GM21619 (cell line): ENCODE results near the gene EFNA3.

Source experiments
- ATAC-seq: cut with Tn5 transposase; IDR thresholded peaks from one replicate; pipeline ENCODE4 v1.9.1; 2021; ENCODE audit not compliant: unreplicated experiment

EFNA3 gene, protein sequence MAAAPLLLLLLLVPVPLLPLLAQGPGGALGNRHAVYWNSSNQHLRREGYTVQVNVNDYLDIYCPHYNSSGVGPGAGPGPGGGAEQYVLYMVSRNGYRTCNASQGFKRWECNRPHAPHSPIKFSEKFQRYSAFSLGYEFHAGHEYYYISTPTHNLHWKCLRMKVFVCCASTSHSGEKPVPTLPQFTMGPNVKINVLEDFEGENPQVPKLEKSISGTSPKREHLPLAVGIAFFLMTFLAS

DNA sequence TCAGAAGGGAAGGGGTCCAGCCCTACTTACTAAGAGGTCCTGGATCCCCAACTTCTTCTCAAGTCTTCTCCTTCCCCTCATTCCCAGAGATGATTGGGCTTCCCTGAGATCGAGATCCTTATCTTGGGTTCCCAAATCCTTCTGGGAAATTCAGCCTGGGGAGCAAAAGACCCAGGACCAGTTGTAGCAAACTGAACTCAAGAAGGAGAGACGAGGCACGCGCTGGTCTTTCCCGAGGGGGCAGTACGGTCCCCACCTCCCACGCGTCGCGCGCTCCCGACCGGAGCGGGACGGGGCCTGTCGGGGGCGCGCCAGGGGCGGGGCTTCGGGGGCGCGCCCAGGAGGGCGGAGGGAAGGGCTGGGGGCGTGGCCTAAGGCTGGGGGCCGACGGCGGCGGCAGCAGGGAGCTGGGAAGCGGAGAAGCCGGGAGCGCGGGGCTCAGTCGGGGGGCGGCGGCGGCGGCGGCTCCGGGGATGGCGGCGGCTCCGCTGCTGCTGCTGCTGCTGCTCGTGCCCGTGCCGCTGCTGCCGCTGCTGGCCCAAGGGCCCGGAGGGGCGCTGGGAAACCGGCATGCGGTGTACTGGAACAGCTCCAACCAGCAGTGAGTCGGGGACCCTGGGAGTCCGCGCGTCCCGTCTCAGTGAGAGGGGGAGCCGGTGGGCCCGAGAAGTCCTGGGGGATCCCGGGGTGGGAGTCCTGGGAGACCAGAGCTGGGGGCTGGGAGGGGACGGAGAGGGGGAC lies at the start of gene EFNA3:
EFNA3 (plus strand) TSS at position 369 of the 741 bp plus-strand sequence; CDS start at position 474, 105 bp downstream.
- no peak for ATAC-seq

DNA sequence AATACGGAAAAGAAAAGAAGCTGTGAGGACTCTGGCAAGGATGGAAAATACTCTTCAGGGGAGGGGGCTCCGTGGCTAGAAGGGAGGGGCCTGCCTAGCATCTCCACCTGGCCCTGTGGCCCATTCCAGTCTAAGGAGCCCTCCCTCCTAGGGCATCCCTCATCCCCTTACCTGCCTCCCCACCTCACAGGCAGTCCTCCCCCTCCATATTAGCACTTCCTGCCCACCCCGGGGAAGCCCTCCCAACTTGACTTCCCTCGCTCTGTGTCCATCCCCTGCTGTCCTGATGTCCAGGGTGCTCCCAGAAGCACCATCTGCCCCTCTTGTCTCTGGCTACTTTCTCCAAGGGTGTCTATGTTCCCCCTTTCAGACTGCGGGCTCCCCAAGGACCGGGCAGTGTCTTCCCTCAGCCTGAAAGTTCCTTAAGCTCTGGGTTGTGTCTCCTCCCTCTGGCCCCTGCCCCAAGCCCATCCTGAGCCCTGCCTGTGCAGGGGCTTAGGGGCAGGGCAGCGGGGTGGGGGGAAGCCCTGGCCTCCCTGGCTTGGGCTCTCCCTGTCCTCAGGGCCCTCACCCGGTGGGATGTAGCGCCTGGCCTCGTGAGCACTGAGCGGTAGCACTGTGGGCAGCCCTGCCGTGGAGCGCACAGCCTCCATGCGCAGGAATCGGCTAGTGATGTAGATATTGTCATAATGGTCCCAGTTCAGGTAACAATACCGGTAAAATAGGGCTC lies 49.0 kb upstream of the EFNA3 start:
- no peak for ATAC-seq

DNA sequence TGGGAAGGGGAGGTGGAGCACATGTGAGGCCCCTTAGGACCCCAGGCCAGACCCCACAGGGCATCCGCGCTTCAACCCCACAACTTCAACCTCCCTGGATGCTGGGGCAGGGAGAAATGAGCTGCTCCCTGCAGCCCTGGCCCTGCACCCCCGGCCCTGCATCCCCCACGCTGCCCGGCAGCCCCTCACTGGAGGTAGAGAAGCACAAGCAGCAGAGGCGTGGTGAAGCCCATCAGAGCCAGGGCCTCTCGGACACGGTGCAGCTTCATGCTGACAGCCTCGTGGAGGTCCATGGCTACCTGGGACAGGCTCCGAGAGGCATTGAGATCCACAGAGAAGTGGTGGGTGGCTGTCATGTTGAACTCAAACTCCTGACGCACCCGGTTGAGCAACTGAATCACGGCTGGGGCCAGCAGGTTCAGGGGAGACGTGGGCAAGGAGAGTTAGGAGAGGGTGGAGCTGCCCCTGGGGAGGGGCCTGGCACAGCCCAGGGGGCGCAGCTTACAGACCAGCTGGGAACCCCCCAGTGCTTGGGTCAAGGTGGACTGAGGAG lies 48.3 kb upstream of the EFNA3 start:
- ATAC-seq: no peak

DNA sequence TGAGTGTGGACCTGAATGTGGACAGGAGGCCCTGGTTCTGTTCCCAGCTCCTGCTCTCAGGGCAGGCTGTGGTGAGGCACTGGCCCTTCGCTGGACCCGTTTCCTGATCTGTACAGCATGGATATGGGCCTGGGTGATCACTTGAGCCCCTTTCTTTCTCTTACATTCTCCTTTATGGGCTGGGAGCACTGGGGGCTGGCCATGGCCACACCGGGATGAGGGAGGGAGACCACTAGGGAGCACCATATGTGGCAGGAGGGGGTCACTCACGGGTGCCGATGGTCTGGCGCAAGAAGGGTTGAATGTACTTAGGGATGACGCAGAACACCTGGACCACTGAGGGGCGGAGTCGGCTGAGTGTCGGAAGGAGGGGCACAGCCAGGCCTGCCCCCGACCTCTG lies 47.7 kb upstream of the EFNA3 start:
- no peak for ATAC-seq

DNA sequence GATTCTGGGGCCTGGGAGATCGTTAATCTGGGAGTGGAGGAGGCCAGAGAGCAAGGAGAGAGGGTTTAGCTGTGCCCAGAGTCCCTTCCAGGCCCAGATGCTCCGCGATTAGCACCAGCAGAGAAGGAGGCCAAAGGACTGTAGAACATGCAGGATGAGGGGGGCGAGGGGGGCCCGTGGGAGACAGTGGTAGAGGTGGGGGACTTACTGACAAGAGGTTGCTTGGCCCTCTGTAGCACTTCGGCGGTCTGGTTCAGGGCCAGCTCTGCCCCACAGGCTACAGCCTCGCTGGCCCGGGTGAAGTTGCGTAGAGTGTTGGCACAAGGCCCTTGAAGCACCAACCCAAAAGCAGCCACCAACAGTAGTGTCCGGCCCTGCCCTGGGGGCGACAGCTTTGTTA lies 45.8 kb upstream of the EFNA3 start:
- ATAC-seq: no peak

DNA sequence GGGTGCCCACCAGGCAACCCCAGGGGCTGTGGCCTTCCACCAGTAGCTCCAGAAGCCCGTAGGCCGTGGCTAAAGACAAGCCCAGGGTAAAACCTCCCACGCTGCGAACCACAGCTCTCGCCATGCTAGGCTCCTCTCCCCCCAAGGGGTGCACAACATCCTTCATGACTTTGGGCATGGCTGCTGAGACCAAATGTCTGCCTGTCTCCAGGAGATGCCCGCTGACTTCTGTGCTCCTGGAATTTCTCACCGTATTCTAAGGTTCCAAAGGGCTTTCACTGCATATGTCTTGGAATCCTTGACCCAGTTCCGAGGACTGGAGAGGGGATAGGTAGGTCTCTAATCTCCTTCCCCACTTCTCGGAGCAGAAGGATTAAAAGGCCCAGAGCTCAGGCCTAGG lies 45.1 kb upstream of the EFNA3 start, which contains the start of the genes DCST1 and DCST2:
DCST1 (plus strand) TSS at position 301 of the 400 bp plus-strand sequence. CDS start 213 bp downstream, outside the sequence.
DCST2 (minus strand) TSS at position 258 of the 400 bp plus-strand sequence; CDS start at position 178, 80 bp downstream.
- no peak for ATAC-seq

DNA sequence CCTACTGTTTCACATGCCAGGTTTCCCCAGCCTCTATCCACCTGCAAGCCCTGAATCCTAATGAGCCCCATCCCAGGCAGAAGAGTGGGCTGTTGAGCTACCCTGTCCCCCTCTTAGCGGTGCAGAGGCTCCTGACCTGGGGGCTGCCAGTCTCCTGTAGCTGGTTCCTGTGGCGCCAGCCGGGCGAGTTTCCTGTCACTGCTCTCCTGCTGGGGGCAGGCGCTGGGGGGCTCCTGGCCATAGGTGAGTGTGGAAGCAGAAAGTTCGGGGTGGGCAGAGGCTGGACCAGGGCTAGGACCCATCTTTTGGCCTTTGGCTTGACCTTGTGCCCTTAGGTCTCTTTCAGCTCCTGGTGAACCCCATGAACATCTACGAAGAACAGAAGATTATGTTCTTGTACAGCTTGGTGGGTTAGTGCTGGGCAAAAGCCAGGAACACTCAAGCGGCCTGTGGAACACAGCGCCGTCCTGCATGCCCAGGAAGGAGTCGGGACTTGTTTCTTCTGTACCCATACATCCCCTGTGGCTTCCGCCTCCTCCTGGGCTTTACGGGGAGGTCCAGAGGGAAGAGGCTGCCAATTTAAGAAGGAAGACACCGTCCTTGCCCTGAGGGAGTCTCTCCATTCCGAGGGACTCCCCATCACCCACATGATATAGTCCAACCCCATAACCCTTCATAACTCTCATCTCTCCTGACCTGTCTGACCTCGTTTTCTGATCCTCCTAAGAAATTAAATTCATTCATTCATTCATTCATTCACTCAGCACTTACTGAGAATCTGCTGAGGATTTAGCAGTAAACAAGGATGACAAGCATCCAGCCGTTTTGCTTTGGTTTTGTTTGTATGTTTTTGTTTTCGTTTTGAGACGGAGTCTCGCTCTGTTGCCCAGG lies 44.1 kb upstream of the EFNA3 start:
- no peak for ATAC-seq

DNA sequence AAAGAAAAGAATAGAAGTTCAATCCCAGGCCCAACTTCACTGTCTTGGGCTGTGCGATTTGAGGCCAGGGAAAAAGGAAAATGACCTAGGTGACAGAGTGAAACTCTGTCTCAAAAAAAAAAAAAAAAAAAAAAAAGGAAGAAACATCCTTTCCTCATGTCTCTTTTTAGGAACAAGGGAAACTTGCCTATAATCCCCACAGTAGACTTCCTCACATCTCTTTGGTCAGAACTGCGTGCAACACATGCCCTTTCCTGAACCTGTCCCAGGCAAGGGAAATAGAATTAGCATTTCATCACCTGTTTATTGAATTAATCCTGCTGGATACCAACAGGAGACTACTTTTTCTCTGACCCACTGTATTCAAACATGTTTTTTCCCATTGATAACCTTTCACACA lies 42.7 kb upstream of the EFNA3 start:
- ATAC-seq: no peak

DNA sequence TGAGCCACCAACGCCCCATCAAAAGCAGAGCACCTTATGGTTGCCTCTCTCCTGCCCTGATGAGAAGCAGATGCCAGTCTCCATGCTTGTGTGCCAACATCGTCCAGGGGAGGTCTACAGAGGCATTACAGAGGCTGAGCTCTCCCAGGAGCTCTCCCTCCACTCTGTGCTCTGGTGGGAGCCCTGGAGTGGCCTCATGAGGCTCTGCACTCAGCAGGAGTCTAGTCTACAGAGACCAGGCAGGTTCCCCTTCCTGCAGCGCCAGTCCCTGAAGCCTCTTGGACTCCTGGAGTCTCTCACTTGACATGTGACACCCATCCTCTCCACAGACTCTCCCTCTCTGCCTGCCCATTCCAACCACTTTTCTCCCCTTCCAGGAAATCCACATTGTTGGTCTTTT lies 41.6 kb upstream of the EFNA3 start:
- no peak for ATAC-seq

DNA sequence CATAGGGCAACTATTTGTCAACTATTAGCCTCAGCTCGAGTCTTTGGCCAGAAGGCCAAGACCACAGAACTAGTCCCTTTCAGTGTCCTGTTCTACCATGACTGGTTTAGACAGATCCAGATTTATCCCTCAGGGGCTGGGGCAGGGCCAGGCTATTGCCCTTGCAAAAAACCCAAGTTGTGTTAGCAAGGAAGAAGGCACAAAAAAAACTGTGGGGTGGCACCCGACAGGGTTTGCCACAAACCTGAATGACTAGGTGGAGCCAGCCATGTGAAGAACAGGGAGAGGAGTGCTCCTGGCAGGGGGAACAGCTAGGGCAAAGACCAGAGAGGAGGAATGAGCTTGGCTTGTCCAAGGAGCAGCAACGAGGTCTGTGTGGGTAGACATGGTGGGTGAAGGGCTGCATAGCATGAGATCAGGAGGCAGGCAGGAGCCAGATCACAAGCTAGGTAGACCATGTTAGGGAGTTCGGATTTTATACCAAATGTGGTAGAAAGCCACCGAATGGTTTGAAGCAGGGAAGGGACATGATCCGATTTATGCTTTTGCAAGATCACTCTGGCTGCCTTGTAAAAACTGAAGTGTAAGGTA lies 40.7 kb upstream of the EFNA3 start:
- ATAC-seq: no peak

DNA sequence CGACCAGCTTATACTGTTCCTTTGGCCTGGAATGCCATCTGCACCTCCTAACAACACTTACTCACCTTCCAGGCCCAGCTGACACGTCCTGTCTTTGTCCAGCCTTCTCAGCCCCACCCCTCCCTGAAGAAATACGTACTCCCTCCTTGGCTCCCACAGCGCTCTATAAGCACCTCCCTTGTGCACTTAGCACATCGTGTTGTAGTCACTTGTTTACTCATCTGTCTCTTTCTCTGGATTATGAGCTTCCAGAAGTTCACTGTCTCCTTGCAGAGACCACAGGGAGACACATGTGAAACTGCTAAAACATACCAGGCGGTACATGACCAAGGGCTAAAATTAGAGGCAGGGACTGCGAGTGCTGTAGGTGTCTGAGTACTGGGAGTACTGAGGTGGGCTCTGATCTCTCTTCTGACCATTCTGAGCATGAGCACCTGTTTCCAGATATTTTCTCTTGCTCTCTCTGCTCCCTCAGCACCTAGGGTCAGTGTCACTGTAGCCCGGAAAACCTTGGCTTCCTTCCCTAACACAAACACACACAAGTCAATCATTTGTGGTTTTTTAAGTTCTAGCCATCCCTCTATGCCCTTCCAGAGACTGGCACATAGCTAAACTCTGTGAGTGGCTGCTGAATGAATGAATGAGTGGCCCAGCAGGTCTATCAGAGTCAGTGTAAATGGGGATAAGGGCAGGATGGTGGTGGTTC lies 39.9 kb upstream of the EFNA3 start:
- ATAC-seq: no peak

DNA sequence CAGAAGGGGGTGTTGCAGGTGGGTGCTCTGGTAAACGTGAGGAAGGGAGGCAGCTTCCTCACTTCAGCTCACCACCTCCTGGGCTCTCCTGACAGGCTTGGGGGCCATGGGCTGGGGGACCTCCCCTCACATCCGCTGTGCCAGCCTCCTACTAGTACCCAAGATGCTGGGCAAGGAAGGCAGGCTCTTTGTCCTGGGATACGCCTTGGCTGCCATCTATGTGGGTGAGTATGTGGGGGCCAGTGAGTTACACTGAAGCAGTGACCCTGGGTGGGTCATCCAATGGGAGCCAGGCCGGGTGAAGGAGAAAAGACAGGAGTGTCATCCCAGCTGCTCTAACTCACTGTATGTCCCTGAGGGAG lies 39.3 kb upstream of the EFNA3 start:
- no peak for ATAC-seq

DNA sequence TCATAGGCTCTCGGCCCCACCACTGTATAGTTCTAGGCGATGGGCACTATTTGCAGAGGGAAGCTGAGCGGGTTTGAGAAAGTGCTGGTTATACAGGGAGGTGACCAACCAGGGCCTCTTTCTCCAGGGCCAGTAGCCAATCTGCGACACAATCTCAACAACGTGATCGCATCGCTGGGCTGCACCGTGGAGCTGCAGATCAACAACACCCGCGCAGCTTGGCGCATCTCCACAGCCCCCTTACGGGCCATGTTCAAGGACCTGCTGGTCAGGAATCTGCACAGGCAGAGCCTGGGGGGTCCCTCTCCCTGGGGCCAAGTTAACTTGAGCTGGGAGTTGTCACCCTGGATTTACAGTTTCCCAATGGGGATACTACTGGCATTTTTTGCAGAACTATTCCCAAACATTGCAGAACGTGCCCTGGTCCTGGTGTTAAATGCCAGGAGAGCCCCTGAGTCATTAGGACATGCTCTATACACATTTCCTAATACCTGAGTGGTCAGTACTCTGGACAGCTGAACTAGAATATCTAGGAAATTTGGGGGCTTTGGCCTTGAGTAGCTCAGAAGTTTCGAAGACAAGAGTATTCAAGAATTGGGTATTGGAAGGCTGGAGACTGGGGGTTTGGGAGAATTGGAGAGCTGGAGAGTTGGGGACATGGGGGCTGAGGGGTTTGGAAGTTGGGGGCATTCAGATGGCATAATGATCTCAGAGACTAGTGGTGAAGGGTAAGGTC lies 38.1 kb upstream of the EFNA3 start:
- no peak for ATAC-seq

DNA sequence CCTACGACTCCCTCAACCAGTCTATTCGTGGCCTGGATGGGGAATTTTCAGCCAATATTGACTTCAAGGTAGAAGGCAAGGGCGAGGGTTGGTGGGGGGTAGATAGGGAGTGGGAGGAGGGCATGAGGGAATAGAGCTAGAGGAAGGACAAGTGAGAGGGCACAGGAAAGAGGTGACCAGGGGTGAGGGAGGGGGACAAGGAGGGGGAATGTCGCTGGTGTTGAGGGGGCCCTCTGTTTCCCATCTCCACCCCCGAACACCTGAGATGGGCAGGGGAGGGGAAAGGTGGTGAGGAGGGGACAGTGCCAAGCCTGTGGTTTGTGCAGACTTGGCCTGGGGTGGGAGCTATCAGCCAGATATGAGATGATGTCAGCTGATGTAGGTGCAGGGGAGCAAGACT lies 35.8 kb upstream of the EFNA3 start:
- no peak for ATAC-seq

DNA sequence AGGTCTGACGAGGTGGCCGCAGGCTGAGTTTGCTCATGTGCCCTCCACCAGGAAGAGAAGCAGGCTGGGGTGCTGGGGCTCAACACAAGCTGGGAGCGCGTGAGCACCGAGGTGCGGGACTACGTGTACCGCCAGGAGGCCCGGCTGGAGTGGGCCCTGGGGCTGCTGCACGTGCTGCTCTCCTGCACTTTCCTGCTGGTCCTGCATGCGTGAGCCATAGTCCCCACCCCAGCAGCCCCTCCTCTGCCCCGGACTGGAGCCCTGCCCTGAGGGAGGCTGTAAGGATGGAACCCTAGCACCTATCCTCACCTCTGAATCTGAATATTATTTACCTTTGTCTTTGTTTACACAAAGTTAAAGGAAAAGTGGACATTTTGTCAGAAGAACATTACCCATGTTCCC lies 35.3 kb upstream of the EFNA3 start:
- ATAC-seq: no peak

DNA sequence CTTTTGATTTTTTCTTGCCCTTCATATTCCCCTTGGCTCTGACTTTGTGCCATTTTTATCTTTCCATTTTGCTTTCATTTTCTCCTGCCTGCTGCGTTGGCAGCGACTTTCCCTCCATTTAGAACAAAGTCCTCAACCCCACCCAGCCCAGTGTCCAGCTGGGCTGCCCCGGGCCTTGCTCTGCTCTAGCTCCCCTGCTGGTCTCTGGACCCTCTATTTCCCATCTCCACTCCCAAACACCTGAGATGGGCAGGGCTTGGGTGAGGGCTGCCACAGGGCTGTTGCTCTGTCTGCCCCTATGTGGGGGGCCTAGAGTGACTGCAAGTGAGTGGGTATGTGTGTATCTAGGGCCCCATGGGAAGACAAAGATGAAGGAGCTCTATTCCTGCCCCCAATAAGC lies 34.8 kb upstream of the EFNA3 start:
- no peak for ATAC-seq

DNA sequence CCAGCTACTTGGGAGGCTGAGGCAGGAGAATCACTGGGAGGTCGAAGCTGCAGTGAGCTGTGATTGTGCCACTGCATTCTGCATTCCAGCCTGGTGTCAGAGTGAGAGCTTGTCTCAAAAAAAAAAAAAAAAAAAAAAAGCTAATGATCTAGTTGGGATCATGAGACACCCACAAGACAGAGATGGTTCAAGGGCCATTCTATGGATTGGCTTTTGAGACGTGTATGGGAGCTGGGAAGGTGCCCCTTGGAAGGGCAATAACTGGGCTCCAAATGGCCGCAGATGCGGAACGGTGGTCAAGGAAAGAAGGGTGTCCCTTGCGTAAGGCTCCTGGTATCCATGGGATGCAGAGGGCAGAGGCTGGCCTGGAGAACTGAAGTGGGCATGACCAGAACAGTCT lies 34.3 kb upstream of the EFNA3 start:
- ATAC-seq: no peak

DNA sequence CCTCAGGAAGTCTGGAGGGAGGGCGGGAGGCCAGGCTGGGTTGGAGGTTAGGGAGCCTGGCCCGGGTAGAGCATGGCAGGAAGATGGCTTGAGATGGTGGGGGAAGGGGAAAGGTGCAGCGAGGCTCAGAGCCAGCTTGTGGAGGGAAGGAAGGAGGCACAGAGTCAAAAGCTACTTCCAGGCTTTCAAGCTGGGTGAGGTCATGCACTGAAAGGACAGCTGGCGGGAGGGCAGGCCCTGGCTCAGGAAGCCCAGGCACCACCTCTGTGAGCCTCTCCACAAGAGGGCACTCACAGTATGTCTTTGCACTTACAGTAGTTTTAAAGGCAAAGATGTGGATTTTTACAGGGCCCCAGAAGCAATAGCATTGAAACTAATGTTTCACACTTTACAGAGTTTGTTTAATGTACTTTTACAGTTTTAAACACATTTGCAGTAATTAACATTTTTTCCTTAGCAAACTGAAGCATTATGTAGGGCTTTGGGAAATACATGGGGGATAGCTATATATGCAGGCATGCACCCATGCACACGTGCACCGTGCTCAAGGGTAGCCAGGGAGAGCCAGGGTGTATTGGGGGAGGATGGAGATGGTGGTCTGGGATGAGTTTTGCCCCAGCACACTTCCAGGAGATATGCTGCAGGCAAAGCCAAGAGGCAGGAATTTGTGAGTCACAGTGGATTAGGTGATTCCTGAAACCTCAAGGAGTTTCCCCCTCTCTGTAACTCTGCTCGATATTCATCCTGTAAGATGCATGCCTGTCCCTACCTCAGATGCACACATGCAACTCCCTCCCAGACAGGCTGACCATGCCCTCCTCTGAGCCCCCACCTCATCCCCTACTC lies 33.6 kb upstream of the EFNA3 start:
- ATAC-seq: peak; percentile 57
